ENCODE measurements around the gene XPC.

XPC gene

DNA sequence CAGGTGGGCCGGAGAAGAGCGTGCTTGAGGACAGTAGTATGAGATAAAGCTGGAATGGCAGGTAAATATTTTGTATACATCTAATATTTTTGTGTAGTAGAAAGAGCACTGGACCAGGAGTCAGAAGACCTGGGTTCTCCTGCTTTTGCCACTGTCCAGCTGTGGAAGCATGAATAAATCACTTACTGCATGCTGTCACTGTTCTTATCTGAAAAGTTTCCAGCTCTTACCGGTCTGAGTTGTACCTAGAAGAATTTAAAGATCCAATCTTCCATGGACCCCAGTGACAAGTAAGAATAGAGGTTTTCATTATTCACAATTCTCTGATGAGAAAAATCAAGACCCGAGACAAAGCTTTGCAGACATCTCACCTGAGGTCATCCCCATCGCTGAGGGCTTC lies 5.9 kb downstream of the XPC start:
- no peak overlapping the region for H3K27ac ChIP-seq (ENCODE audit: low read depth, low read length, poor library complexity, severe bottlenecking)
- no peaks in the 10 kb centered on the region for H3K27me3 ChIP-seq (ENCODE audit: insufficient read depth, low read length)
- no peak for TF ChIP-seq EZH2 (IDR thresholded peaks at IDR 0.05; ENCODE audit: borderline replicate concordance, low read length)
- TF ChIP-seq, protein P1, sequence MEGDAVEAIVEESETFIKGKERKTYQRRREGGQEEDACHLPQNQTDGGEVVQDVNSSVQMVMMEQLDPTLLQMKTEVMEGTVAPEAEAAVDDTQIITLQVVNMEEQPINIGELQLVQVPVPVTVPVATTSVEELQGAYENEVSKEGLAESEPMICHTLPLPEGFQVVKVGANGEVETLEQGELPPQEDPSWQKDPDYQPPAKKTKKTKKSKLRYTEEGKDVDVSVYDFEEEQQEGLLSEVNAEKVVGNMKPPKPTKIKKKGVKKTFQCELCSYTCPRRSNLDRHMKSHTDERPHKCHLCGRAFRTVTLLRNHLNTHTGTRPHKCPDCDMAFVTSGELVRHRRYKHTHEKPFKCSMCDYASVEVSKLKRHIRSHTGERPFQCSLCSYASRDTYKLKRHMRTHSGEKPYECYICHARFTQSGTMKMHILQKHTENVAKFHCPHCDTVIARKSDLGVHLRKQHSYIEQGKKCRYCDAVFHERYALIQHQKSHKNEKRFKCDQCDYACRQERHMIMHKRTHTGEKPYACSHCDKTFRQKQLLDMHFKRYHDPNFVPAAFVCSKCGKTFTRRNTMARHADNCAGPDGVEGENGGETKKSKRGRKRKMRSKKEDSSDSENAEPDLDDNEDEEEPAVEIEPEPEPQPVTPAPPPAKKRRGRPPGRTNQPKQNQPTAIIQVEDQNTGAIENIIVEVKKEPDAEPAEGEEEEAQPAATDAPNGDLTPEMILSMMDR (IDR thresholded peaks at IDR 0.05; ENCODE audit: low read length): no peak
- no peaks in the 10 kb centered on the region for H3F3A ChIP-seq (ENCODE audit: insufficient read depth, low read length)
- H2AFZ ChIP-seq (ENCODE audit: low read length): no peak overlapping the region
- no peak overlapping the region for H3K4me2 ChIP-seq (ENCODE audit: low read length)
- H3K79me2 ChIP-seq (ENCODE audit: insufficient read depth, low read length): peaks cover 18% of the 10 kb centered on the region; the same call in 1 of the 2 replicates
- no peak overlapping the region for H3K4me3 ChIP-seq (ENCODE audit: low read depth, low read length, poor library complexity, severe bottlenecking)
- H3K36me3 ChIP-seq (ENCODE audit: insufficient read depth, low read length): peaks cover 58% of the 10 kb centered on the region
- H4K20me1 ChIP-seq (ENCODE audit: insufficient read depth, low read length): no peaks in the 10 kb centered on the region
- H3K4me1 ChIP-seq (ENCODE audit: insufficient read depth, low read length, severe bottlenecking): peaks cover 33% of the 10 kb centered on the region
- H3K9ac ChIP-seq (ENCODE audit: low read length): no peak overlapping the region
- no peaks in the 10 kb centered on the region for H3K9me2 ChIP-seq (ENCODE audit: low read depth, low read length)
- no peaks in the 10 kb centered on the region for H3K9me3 ChIP-seq (ENCODE audit: low read length)

DNA sequence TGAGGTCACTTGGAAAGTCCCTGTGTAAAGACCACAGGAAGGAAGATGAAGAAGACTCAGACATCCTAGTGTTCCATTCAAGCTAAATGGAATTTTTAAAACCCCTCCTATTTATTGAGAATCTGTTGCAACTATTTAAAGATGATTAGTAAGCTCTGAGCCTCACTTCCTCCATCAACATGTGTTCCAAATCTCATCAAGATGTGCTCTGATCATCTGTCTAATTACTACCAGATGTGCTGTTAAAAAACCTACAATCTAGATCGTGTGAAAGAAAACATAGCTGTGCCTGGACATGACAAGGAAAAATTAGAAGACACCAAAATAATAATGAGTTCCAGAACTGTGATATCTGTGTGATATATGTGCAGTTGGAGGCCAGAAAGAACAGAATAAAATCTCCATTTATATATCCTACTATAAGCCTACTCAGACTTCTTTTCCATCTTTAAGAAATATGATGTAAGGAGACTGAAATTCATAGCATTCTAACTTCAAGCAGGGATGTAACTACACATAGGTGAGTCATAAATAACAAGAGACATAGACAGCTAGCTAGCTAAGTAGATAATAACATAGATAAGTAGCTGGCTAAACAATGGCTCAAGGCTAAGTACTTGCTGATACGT lies 7.8 kb downstream of the XPC start:
- Histone ChIP-seq H3K27ac (ENCODE audit: low read depth, low read length, poor library complexity, severe bottlenecking) (no peak overlapping the region), H3K36me3 (ENCODE audit: insufficient read depth, low read length) (peaks cover 73% of the 10 kb centered on the region), H3K9me3 (ENCODE audit: low read length) (no peaks in the 10 kb centered on the region), H3K4me2 (ENCODE audit: low read length) (no peak overlapping the region), H3K4me1 (ENCODE audit: insufficient read depth, low read length, severe bottlenecking) (peaks cover 15% of the 10 kb centered on the region), H4K20me1 (ENCODE audit: insufficient read depth, low read length) (no peaks in the 10 kb centered on the region), H3K9ac (ENCODE audit: low read length) (no peak overlapping the region), H3K4me3 (ENCODE audit: low read depth, low read length, poor library complexity, severe bottlenecking) (no peak overlapping the region), H3K79me2 (ENCODE audit: insufficient read depth, low read length) (0 out of 2 replicates have a peak, but pooled peaks cover 13% of the 10 kb centered on the region), H3F3A (ENCODE audit: insufficient read depth, low read length) (no peaks in the 10 kb centered on the region), H3K9me2 (ENCODE audit: low read depth, low read length) (no peaks in the 10 kb centered on the region), H2AFZ (ENCODE audit: low read length) (no peak overlapping the region), H3K27me3 (ENCODE audit: insufficient read depth, low read length) (no peaks in the 10 kb centered on the region)
- TF ChIP-seq EZH2 (IDR thresholded peaks at IDR 0.05; ENCODE audit: borderline replicate concordance, low read length): no peak
- TF ChIP-seq, protein P1 (IDR thresholded peaks at IDR 0.05; ENCODE audit: low read length): no peak

DNA sequence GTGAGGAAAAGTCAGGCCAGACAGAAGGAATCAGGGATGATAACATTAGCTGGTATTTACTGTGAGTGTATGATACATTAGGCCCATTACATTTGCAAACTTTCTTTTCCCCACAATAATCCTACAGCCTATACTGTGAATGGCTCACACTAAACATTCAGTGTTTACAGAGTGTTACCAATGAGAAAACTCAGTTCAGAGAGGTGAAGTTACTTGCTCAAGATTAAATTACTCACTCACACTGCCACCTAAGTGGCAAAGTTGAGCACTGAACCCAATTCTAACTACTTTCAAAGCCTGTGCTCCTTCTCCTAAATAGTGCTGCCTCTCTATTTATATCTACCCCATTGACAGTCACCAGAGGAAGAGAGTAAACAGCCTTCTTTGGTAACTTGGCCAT lies 8.5 kb downstream of the XPC start:
- 0 out of 2 replicates have a peak, but pooled peaks cover 7% of the 10 kb centered on the region for H3K79me2 ChIP-seq (ENCODE audit: insufficient read depth, low read length)
- no peaks in the 10 kb centered on the region for H3K9me3 ChIP-seq (ENCODE audit: low read length)
- H3K27me3 ChIP-seq (ENCODE audit: insufficient read depth, low read length): no peaks in the 10 kb centered on the region
- no peaks in the 10 kb centered on the region for H3K9me2 ChIP-seq (ENCODE audit: low read depth, low read length)
- no peak overlapping the region for H3K27ac ChIP-seq (ENCODE audit: low read depth, low read length, poor library complexity, severe bottlenecking)
- TF ChIP-seq, protein P1 (IDR thresholded peaks at IDR 0.05; ENCODE audit: low read length): no peak
- TF ChIP-seq EZH2 (IDR thresholded peaks at IDR 0.05; ENCODE audit: borderline replicate concordance, low read length): no peak
- peaks cover 81% of the 10 kb centered on the region for H3K36me3 ChIP-seq (ENCODE audit: insufficient read depth, low read length)
- no peaks in the 10 kb centered on the region for H4K20me1 ChIP-seq (ENCODE audit: insufficient read depth, low read length)
- no peak overlapping the region for H3K4me2 ChIP-seq (ENCODE audit: low read length)
- H2AFZ ChIP-seq (ENCODE audit: low read length): no peak overlapping the region
- H3K4me1 ChIP-seq (ENCODE audit: insufficient read depth, low read length, severe bottlenecking): peaks cover 7% of the 10 kb centered on the region
- no peak overlapping the region for H3K9ac ChIP-seq (ENCODE audit: low read length)
- no peaks in the 10 kb centered on the region for H3F3A ChIP-seq (ENCODE audit: insufficient read depth, low read length)
- no peak overlapping the region for H3K4me3 ChIP-seq (ENCODE audit: low read depth, low read length, poor library complexity, severe bottlenecking)
